ENCODE results near the gene EML2.

GRCh38 chr19:45578861-45579260 lies 60.3 kb downstream of the EML2 start:
- no peak for TF ChIP-seq CTCF (IDR thresholded peaks at IDR 0.05; ENCODE audit: control extremely low read depth in 1 of 3, insufficient read depth in 1 of 3, low read depth in 1 of 3, low read length in 3 of 3)
- no peak for TF ChIP-seq POLR2A (IDR thresholded peaks at IDR 0.05; ENCODE audit: control extremely low read depth in 1 of 2, low read depth in 2 of 2, low read length in 2 of 2)
- no peak for TF ChIP-seq POLR2AphosphoS5 (IDR thresholded peaks at IDR 0.05; ENCODE audit: low read depth, low read length)
- TF ChIP-seq TAF1 (IDR thresholded peaks at IDR 0.05; ENCODE audit: low read depth, low read length) = no peak
- TF ChIP-seq BRCA1 (IDR thresholded peaks at IDR 0.05; ENCODE audit: low read depth, low read length) = no peak
- no peak for TF ChIP-seq SP1 (IDR thresholded peaks at IDR 0.05; ENCODE audit: low read depth, low read length)
- TF ChIP-seq EP300 (IDR thresholded peaks at IDR 0.05; ENCODE audit: borderline replicate concordance in 1 of 2, low read depth in 2 of 2, low read length in 2 of 2) = no peak

Measured in H1 (cell line).